Endothelial cell of umbilical vein (primary cell): ENCODE measurements around the gene ACVR2A. TPM values are rescaled to one million over a fixed set of nuclear protein-coding genes. Genes with fewer than 3 reads are reported as not detected.

Experiments
- BruUV-seq: library from RNA; stranded (reverse); fragments of 400-500 nt; replicated peaks from 2 replicates; lab custom pipeline; 2021; lab: Mats Ljungman, UMichigan
- CTCF ChIA-PET: fragments of 300-600, 350-600 bp; sonication (Branson Sonifier 250); formaldehyde crosslinking; loops from one replicate; lab custom pipeline; 2021; ENCODE audit warnings: antibody characterized with exemption, inconsistent platforms; lab: Charles Lee
- POLR2A ChIA-PET: fragments of 300-600, 350-600 bp; sonication (Branson Sonifier 250); formaldehyde crosslinking; loops from one replicate; lab custom pipeline; 2021; ENCODE audit warnings: antibody characterized with exemption, inconsistent platforms; lab: Charles Lee
- DNase-seq: peaks from one replicate; pipeline ENCODE4 v3.0.0-alpha.2; 2011; ENCODE audit warnings: low read depth, low spot score
- FAIRE-seq: peaks from 2 replicates; lab custom pipeline; 2011; peaks lifted over from hg19 to GRCh38; lab: Jason Lieb, UNC
- H2AFZ ChIP-seq: 2 replicates; pipeline ENCODE4 v1.6.0; 2012; ENCODE audit warnings: low read depth, low read length, control low read depth, inconsistent platforms
- H3K27ac ChIP-seq: 2 replicates; pipeline ENCODE4 v1.5.1; 2011; ENCODE audit warnings: low read depth, mild to moderate bottlenecking, control low read depth, low read length, moderate library complexity; ENCODE audit not compliant: insufficient read depth
- H3K27me3 ChIP-seq, 2 experiments: 2 replicates each; pipeline versions ENCODE4 v1.6.0 to v1.6.1; 2011; ENCODE audit warnings: low read length in 2 of 2, mixed read lengths in 1 of 2; ENCODE audit not compliant: control insufficient read depth in 2 of 2, insufficient read depth in 2 of 2
- H3K36me3 ChIP-seq, 2 experiments: 2 replicates in 1 of 2; 3 replicates in 1 of 2; pipeline ENCODE4 v1.5.1; 2011; ENCODE audit warnings: low read length in 2 of 2, mild to moderate bottlenecking in 1 of 2, moderate library complexity in 1 of 2; ENCODE audit not compliant: control insufficient read depth in 2 of 2, insufficient read depth in 2 of 2; ENCODE audit errors: extremely low read depth in 1 of 2
- H3K4me1 ChIP-seq: 3 replicates; pipeline ENCODE4 v1.5.1; 2011; ENCODE audit warnings: mild to moderate bottlenecking, low read length; ENCODE audit not compliant: control insufficient read depth, insufficient read depth; ENCODE audit errors: extremely low read depth
- H3K4me2 ChIP-seq: 2 replicates; pipeline ENCODE4 v1.6.1; 2011; ENCODE audit warnings: low read length, control low read depth, mixed read lengths; ENCODE audit not compliant: insufficient read depth
- H3K4me3 ChIP-seq, 3 experiments: fragments of 200-600 bp in 1 of 3; sonication (generic), shearing (Covaris generic) in 1 of 3; replicated peaks in 1 of 3; 2 replicates each; pipeline ENCODE4 v1.5.1; 2011 to 2016; ENCODE audit warnings: control low read depth in 3 of 3, low read length in 3 of 3, mild to moderate bottlenecking in 2 of 3, inconsistent platforms in 1 of 3, low read depth in 1 of 3, moderate library complexity in 1 of 3; ENCODE audit not compliant: insufficient read depth in 1 of 3
- H3K79me2 ChIP-seq: 2 replicates; pipeline ENCODE4 v1.6.0; 2012; ENCODE audit warnings: low read length, inconsistent platforms; ENCODE audit not compliant: control insufficient read depth, insufficient read depth
- H3K9ac ChIP-seq: replicated peaks from 2 replicates; pipeline ENCODE3; 2011; ENCODE audit warnings: low read length, control low read depth; ENCODE audit not compliant: insufficient read depth; ENCODE audit errors: extremely low read depth
- H3K9me1 ChIP-seq: replicated peaks from 3 replicates; pipeline ENCODE4 v1.6.0; 2011; ENCODE audit warnings: mild to moderate bottlenecking, low read length; ENCODE audit not compliant: control insufficient read depth, insufficient read depth; ENCODE audit errors: extremely low read depth
- H3K9me3 ChIP-seq: replicated peaks from 2 replicates; pipeline ENCODE4 v1.5.1; 2012; ENCODE audit warnings: low read length, inconsistent platforms; ENCODE audit not compliant: control insufficient read depth, insufficient read depth
- H4K20me1 ChIP-seq: replicated peaks from 2 replicates; pipeline ENCODE3; 2011; ENCODE audit warnings: mild to moderate bottlenecking, low read length; ENCODE audit not compliant: control insufficient read depth, insufficient read depth; ENCODE audit errors: extremely low read depth
- CTCF ChIP-seq, 2 donors: IDR thresholded peaks; 1 replicate in 1 of 2; 2 replicates in 1 of 2; pipeline ENCODE4 v1.5.1; 2011; ENCODE audit warnings: low read length in 2 of 2, mild to moderate bottlenecking in 2 of 2, moderate library complexity in 2 of 2, control low read depth in 1 of 2, inconsistent platforms in 1 of 2, low read depth in 1 of 2; ENCODE audit not compliant: insufficient read depth in 1 of 2; ENCODE audit errors: extremely low read depth in 1 of 2
- FOS ChIP-seq: IDR thresholded peaks from 2 replicates; pipeline ENCODE4 v1.6.1; 2011; ENCODE audit warnings: mild to moderate bottlenecking, low read length, moderate library complexity, borderline replicate concordance; ENCODE audit not compliant: insufficient read depth
- MYC ChIP-seq: IDR thresholded peaks from one replicate; pipeline ENCODE4 v1.6.1; 2011; ENCODE audit warnings: mild to moderate bottlenecking, low read depth, low read length
- POLR2AphosphoS5 ChIP-seq: IDR thresholded peaks from 2 replicates; pipeline ENCODE4 v1.6.1; 2012; ENCODE audit warnings: low read depth, mild to moderate bottlenecking, control low read depth, low read length, moderate library complexity; ENCODE audit not compliant: insufficient read depth
- dilution Hi-C: fragments of 300-500 bp; cut with MboI; formaldehyde crosslinking; loops from one replicate; pipeline ENCODE4 v1.15.0; 2019; ENCODE audit warnings: low sequenced_read_pairs; ENCODE audit not compliant: extremely low pct_ligation_motif_present
- intact Hi-C: fragments of 100-400 bp; cut with micrococcal nuclease; formaldehyde crosslinking; loops from one replicate; pipeline ENCODE4 v1.10.0; 2022
- polyA plus RNA-seq, 4 experiments: library from polyadenylated mRNA; depleted of rRNA in 3 of 4; stranded (reverse) in 3 of 4; unstranded in 1 of 4; fragments of >200 nt; gene quantifications; 2 replicates each; pipeline versions ENCODE4 v1.2.1 to v1.2.3, GENCODE V29; 2011 to 2012; ENCODE audit warnings: missing spikeins in 1 of 4
- total RNA-seq: library from RNA; stranded (reverse); gene quantifications from 2 replicates; pipeline ENCODE4 v1.2.3, GENCODE V29; 2021
- TF ChIP-seq, protein P1 (sequence below): IDR thresholded peaks from 2 replicates; pipeline ENCODE4 v1.6.1; 2011; ENCODE audit not compliant: insufficient read depth, insufficient read length

ACVR2A gene
- total and polyA plus RNA-seq, 2 donors (not counting 3 experiments of a cell fraction or from before 2014, with no cell fraction given): 1.7 to 7.9 TPM

DNA sequence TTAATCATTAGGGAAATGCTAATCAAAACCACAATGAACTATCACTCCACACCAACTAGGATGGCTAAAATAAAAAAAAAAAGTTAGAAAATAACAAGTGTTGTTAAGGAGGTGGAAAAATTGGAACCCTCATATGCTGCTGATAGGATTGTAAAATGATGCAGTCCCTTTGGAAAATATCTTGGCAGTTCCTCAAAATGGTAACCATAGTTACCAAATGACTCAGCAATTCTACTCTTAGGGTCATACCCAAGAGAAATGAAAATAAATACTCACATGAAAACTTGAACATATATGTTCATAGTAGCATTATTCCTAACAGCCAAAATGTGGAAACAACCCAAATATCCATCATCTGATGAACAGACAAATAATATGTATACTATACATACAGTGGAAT, 15.7 kb upstream of the ACVR2A start:
- Histone ChIP-seq H3K9me3 (no peaks in the 10 kb centered on the region), H3K4me1 (peaks cover 7% of the 10 kb centered on the region), H3K9me1 (no peaks in the 10 kb centered on the region), H3K79me2 (no peaks in the 10 kb centered on the region), H2AFZ (no peak overlapping the region), H3K27me3 (no peaks in the 10 kb centered on the region), H3K27ac (no peak overlapping the region), H3K4me2 (peak overlapping the region; percentile 24), H4K20me1 (no peaks in the 10 kb centered on the region), H3K4me3 (no peak overlapping the region), H3K9ac (no peak overlapping the region), H3K36me3 (no peaks in the 10 kb centered on the region)
- intact Hi-C loops (no loop called here), dilution Hi-C loops (no loop called here)
- no peak for FAIRE-seq
- TF ChIP-seq FOS (peak; percentile 44), MYC (no peak)
- no TSS peak for BruUV-seq
- CTCF ChIA-PET: no interaction called here
- DNase-seq: peak; percentile 92
- POLR2A ChIA-PET: no interaction called here

- POLR2A ChIA-PET: no interaction called here
These were observed 8.7 kb upstream of the ACVR2A start for GRCh38 chr2:147836099-147836498.

More at GRCh38 chr2:147836099-147836498, 8.7 kb upstream of the ACVR2A start:
- DNase-seq: no peak
- intact Hi-C loops (no loop called here), dilution Hi-C loops (no loop called here)
- Histone ChIP-seq H3K4me3 (no peak overlapping the region), H3K9ac (no peak overlapping the region), H3K9me1 (no peaks in the 10 kb centered on the region), H3K36me3 (no peaks in the 10 kb centered on the region), H4K20me1 (no peaks in the 10 kb centered on the region), H3K79me2 (no peaks in the 10 kb centered on the region), H3K27me3 (peaks cover 4 to 8% of the 10 kb centered on the region in 2 experiments), H2AFZ (no peak overlapping the region), H3K27ac (no peak overlapping the region), H3K9me3 (no peaks in the 10 kb centered on the region), H3K4me2 (no peak overlapping the region), H3K4me1 (no peaks in the 10 kb centered on the region)
- CTCF ChIA-PET: no interaction called here
- no peak for TF ChIP-seq POLR2AphosphoS5
- no peak for TF ChIP-seq MYC
- no peak for TF ChIP-seq FOS
- no peak for TF ChIP-seq CTCF (IDR thresholded peaks at IDR 0.05; ENCODE audit: extremely low read depth in 1 of 2, insufficient read depth in 1 of 2, low read depth in 1 of 2, low read length in 2 of 2)
- TF ChIP-seq, protein P1, sequence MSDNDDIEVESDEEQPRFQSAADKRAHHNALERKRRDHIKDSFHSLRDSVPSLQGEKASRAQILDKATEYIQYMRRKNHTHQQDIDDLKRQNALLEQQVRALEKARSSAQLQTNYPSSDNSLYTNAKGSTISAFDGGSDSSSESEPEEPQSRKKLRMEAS: no peak
- FAIRE-seq: no peak
- no TSS peak for BruUV-seq
